Testis (tissue), 2 donors: Measurements from ENCODE around the gene CLN6.

Source experiments
- POLR2A ChIP-seq: fragments of 450-650 bp; IDR thresholded peaks from one replicate; pipeline ENCODE4 v1.6.1; 2017; ENCODE audit warnings: antibody characterized with exemption, mild to moderate bottlenecking, moderate library complexity
- TF ChIP-seq, protein P1 (sequence below), 3 experiments: fragments of 450-650 bp in 2 of 3; fragments of 200-600 bp in 1 of 3; sonication (generic) in 1 of 3; IDR thresholded peaks; one replicate each; pipeline ENCODE4 v1.5.1; 2016 to 2019; ENCODE audit warnings: antibody characterized with exemption in 3 of 3, mild to moderate bottlenecking in 2 of 3, moderate library complexity in 1 of 3

DNA sequence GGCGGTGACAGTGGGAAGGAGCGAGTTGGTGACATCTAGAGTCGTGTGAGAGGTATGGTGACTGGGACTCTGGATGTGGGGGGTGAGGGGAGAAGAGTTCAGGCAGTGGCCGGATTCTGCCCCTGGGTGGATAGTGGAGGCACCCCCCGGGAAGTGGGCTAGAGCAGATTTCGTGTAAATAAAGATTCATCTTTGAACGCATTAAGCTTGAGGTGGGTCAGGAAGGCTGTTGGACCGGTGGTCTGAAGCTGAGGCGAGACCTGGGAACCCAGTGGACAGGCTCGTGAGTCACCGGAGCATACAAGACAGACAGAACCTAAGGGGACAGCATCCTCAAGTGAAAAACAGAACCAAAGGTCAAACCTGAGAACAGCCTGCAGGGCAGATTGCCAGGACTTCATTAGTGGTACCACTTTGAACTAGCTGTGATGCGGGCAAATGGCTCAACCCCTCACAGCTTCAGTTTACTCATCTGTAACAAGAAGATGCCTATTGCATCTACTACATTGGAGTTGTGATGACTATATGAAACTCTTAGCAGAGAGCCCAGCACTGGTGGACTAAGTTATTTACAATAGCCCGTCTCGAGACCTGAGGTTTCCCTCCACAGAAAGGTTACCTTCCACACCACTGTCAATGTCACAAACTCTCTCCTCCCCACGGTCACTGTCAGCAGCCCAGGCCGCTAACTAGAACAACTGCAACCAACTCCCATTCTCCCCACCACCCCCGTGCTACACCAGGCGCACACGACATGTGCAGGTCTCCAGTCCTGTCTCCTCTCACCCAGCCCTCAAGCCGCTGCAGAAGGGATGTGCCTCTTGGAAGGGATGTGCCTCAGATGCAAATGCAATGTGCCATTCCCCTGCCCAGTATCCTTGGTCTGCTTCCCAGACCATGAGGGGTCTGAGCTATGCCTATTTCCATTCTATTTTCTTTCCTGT lies 901 bp upstream of the CLN6 start:
- TF ChIP-seq, protein P1, sequence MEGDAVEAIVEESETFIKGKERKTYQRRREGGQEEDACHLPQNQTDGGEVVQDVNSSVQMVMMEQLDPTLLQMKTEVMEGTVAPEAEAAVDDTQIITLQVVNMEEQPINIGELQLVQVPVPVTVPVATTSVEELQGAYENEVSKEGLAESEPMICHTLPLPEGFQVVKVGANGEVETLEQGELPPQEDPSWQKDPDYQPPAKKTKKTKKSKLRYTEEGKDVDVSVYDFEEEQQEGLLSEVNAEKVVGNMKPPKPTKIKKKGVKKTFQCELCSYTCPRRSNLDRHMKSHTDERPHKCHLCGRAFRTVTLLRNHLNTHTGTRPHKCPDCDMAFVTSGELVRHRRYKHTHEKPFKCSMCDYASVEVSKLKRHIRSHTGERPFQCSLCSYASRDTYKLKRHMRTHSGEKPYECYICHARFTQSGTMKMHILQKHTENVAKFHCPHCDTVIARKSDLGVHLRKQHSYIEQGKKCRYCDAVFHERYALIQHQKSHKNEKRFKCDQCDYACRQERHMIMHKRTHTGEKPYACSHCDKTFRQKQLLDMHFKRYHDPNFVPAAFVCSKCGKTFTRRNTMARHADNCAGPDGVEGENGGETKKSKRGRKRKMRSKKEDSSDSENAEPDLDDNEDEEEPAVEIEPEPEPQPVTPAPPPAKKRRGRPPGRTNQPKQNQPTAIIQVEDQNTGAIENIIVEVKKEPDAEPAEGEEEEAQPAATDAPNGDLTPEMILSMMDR (IDR thresholded peaks at IDR 0.05) = no peak
- no peak for TF ChIP-seq POLR2A
